GM12801 (cell line): ENCODE data around the gene MYO16.

Source experiments
- CTCF ChIP-seq: IDR thresholded peaks from one replicate; pipeline ENCODE4 v1.5.1; 2011; ENCODE audit warnings: control low read depth; ENCODE audit not compliant: insufficient read length; ENCODE audit errors: extremely low read depth

Gene MYO16

GRCh38 chr13:108932196-108932595 lies 302.8 kb downstream of the MYO16 start:
- TF ChIP-seq CTCF, result no peak

GRCh38 chr13:108933061-108933460 lies 303.6 kb downstream of the MYO16 start:
- TF ChIP-seq CTCF, result no peak

- no peak for TF ChIP-seq CTCF
These were observed 308.7 kb downstream of the MYO16 start for GRCh38 chr13:108938155-108938554.

GRCh38 chr13:108940121-108940520 lies 310.7 kb downstream of the MYO16 start:
- no peak for TF ChIP-seq CTCF

GRCh38 chr13:108943842-108944241 lies 314.4 kb downstream of the MYO16 start:
- no peak for TF ChIP-seq CTCF

GRCh38 chr13:108944760-108945159 lies 315.3 kb downstream of the MYO16 start:
- no peak for TF ChIP-seq CTCF

GRCh38 chr13:108947551-108948030 lies 318.2 kb downstream of the MYO16 start:
- TF ChIP-seq CTCF, result no peak

- no peak for TF ChIP-seq CTCF
These were observed 318.9 kb downstream of the MYO16 start for GRCh38 chr13:108948251-108948671.
